Dermis microvascular lymphatic vessel endothelial cell (primary cell): Measurements from ENCODE around the gene DNAJC11. TPM values are rescaled to one million over a fixed set of nuclear protein-coding genes. Genes with fewer than 3 reads are reported as not detected.

Source experiments
- DNase-seq, 2 donors: peaks; one replicate each; pipeline versions ENCODE4 v3.0.0 to v3.0.0-alpha.2; 2010; ENCODE audit warnings: low read depth in 2 of 2
- total RNA-seq: library from RNA; depleted of rRNA; stranded (reverse); fragments of >200 nt; gene quantifications from 2 replicates; pipeline ENCODE4 v1.2.1, GENCODE V29; 2014

The DNAJC11 gene
- total RNA-seq, 1 donor from 2014 or later, result 32.5 TPM

GRCh38 chr1:6625584-6626149 lies 75.9 kb downstream of the DNAJC11 start:
- DNase-seq, result peak in 1 of 2 donors; percentile 49

- peak; percentile 51 to 87 for DNase-seq
Observed at GRCh38 chr1:6624710-6625583, 76.7 kb downstream of the DNAJC11 start, which contains the start of gene THAP3. Gene THAP3 (plus strand): TSS chr1:6624868. CDS start chr1:6625219, 351 bp downstream.

- DNase-seq, result no peak
Observed at GRCh38 chr1:6623269-6623965, 78.2 kb downstream of the DNAJC11 start.

GRCh38 chr1:6622396-6623152 lies 79.0 kb downstream of the DNAJC11 start:
- DNase-seq, result no peak

- no peak for DNase-seq
Observed at GRCh38 chr1:6621429-6622391, 79.9 kb downstream of the DNAJC11 start.

GRCh38 chr1:6619045-6619444 lies 82.6 kb downstream of the DNAJC11 start:
- no peak for DNase-seq

GRCh38 chr1:6614929-6615785 lies 86.5 kb downstream of the DNAJC11 start:
- no peak for DNase-seq

- peak in 1 of 2 donors; percentile 36 for DNase-seq
Observed at GRCh38 chr1:6614019-6614928, 87.3 kb downstream of the DNAJC11 start.

GRCh38 chr1:6613361-6614018 lies 88.1 kb downstream of the DNAJC11 start, which contains the start of gene PHF13:
Gene PHF13 (plus strand): TSS chr1:6613731. CDS start chr1:6614067, 336 bp downstream.
- peak; percentile 96 to 100 for DNase-seq

GRCh38 chr1:6612641-6613360 lies 88.8 kb downstream of the DNAJC11 start:
- DNase-seq, result peak in 1 of 2 donors; percentile 61

- DNase-seq, result peak; percentile 78 to 88
Observed at GRCh38 chr1:6603915-6604558, 97.6 kb downstream of the DNAJC11 start.

- peak in 1 of 2 donors; percentile 76 for DNase-seq
Observed at GRCh38 chr1:6603238-6603914, 98.2 kb downstream of the DNAJC11 start.

GRCh38 chr1:6602669-6603237 lies 98.9 kb downstream of the DNAJC11 start, which contains the start of gene KLHL21:
Gene KLHL21 (minus strand): TSS chr1:6602869. CDS start chr1:6602817, 52 bp downstream.
- DNase-seq, result peak; percentile 67 to 93

- peak in 1 of 2 donors; percentile 63 for DNase-seq
Observed at GRCh38 chr1:6601923-6602668, 99.5 kb downstream of the DNAJC11 start.
